Neural crest cell (in vitro differentiated cells): ENCODE data around the gene RPS6KA3. TPM values are rescaled to one million over a fixed set of nuclear protein-coding genes. Genes with fewer than 3 reads are reported as not detected.

Experiments
- DNase-seq: peaks from one replicate; pipeline ENCODE4 v3.0.0; 2021; ENCODE audit warnings: low read depth, mixed read lengths, low spot score
- H3K27ac Mint-ChIP-seq: one replicate; pipeline ENCODE4 v1.8.0; 2021; ENCODE audit warnings: mild to moderate bottlenecking, mixed read lengths; ENCODE audit not compliant: unreplicated experiment
- H3K27me3 Mint-ChIP-seq: 2 replicates; pipeline ENCODE4 v1.8.0; 2021; ENCODE audit warnings: low read depth, mild to moderate bottlenecking, mixed read lengths
- H3K36me3 Mint-ChIP-seq: 2 replicates; pipeline ENCODE4 v1.8.0; 2021; ENCODE audit warnings: low read depth, mild to moderate bottlenecking, mixed read lengths
- H3K4me1 Mint-ChIP-seq: 2 replicates; pipeline ENCODE4 v1.8.0; 2021; ENCODE audit warnings: mixed read lengths
- H3K4me3 Mint-ChIP-seq: one replicate; pipeline ENCODE4 v1.8.0; 2021; ENCODE audit warnings: mild to moderate bottlenecking, mixed read lengths
- H3K9me3 Mint-ChIP-seq: 2 replicates; pipeline ENCODE4 v1.8.0; 2021; ENCODE audit warnings: mixed read lengths
- total RNA-seq: library from RNA; stranded (reverse); gene quantifications from 2 replicates; pipeline ENCODE4 v1.2.1, GENCODE V29; 2021
- TF ChIP-seq, protein P1 (sequence below): fragments of 200-600 bp; sonication (generic); conservative IDR thresholded peaks from 2 replicates; pipeline ENCODE4 v1.5.0; 2021; ENCODE audit warnings: antibody characterized with exemption, mild to moderate bottlenecking

RPS6KA3 gene
- total RNA-seq, 1 donor from 2014 or later = 26.0 TPM

- H3K27ac Mint-ChIP-seq = no peak overlapping the region
- no peak for DNase-seq
- no peaks in the 10 kb centered on the region for H3K27me3 Mint-ChIP-seq
- H3K4me1 Mint-ChIP-seq = no peaks in the 10 kb centered on the region
- peaks cover 3% of the 10 kb centered on the region for H3K36me3 Mint-ChIP-seq
- TF ChIP-seq, protein P1, sequence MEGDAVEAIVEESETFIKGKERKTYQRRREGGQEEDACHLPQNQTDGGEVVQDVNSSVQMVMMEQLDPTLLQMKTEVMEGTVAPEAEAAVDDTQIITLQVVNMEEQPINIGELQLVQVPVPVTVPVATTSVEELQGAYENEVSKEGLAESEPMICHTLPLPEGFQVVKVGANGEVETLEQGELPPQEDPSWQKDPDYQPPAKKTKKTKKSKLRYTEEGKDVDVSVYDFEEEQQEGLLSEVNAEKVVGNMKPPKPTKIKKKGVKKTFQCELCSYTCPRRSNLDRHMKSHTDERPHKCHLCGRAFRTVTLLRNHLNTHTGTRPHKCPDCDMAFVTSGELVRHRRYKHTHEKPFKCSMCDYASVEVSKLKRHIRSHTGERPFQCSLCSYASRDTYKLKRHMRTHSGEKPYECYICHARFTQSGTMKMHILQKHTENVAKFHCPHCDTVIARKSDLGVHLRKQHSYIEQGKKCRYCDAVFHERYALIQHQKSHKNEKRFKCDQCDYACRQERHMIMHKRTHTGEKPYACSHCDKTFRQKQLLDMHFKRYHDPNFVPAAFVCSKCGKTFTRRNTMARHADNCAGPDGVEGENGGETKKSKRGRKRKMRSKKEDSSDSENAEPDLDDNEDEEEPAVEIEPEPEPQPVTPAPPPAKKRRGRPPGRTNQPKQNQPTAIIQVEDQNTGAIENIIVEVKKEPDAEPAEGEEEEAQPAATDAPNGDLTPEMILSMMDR = no peak
- peaks cover 25% of the 10 kb centered on the region for H3K9me3 Mint-ChIP-seq
- H3K4me3 Mint-ChIP-seq = no peak overlapping the region
Observed at GRCh38 chrX:20284992-20285391, 18.3 kb upstream of the RPS6KA3 start.

DNA sequence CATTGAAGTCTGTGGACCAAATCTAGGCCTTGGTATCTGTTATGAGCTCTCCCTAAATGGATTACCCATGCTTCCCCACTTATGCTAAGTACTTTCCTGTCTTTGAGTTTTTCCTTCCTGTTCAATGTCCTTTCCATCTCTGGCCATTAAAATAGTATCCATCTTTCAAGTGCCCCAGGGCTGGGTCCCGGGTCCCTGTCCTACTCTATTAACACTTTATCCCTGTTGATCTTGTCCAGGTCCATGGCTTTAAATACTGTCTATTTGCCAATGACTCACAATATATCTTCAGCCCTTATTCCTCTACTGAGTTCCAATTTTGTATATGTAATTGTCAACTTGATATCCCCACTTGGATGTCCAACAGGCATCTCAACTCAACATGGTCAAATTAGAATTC lies 17.7 kb upstream of the RPS6KA3 start:
- peaks cover 25% of the 10 kb centered on the region for H3K9me3 Mint-ChIP-seq
- no peak overlapping the region for H3K4me3 Mint-ChIP-seq
- DNase-seq = no peak
- TF ChIP-seq, protein P1 = no peak
- peaks cover 3% of the 10 kb centered on the region for H3K36me3 Mint-ChIP-seq
- H3K27me3 Mint-ChIP-seq = no peaks in the 10 kb centered on the region
- no peaks in the 10 kb centered on the region for H3K4me1 Mint-ChIP-seq
- no peak overlapping the region for H3K27ac Mint-ChIP-seq

- Mint-ChIP-seq H3K9me3 (peaks cover 19% of the 10 kb centered on the region), H3K27me3 (no peaks in the 10 kb centered on the region), H3K4me1 (no peaks in the 10 kb centered on the region), H3K36me3 (peaks cover 5% of the 10 kb centered on the region), H3K4me3 (no peak overlapping the region), H3K27ac (no peak overlapping the region)
- no peak for DNase-seq
- TF ChIP-seq, protein P1 = no peak
Observed at GRCh38 chrX:20280938-20281337, 14.2 kb upstream of the RPS6KA3 start.

DNA sequence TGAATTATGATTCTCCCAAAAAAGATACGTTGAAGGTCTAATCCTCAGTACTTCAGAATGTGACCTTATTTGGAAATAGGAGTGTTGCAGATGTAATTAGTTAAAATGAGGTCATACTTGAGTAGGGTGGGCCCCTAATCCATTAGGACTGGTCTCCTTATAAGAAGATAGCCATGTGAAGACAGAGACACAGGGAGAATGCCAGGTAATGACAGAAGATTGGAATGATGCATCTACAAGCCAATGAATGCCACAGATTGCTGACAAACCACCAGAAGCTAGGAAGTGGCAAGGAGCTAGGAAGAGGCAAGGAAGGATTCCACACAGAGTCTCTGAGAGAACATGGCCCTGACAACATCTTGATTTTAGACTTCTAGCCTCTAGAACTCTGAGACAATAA lies 7.4 kb upstream of the RPS6KA3 start:
- peaks cover 9% of the 10 kb centered on the region for H3K27me3 Mint-ChIP-seq
- TF ChIP-seq, protein P1 = no peak
- H3K27ac Mint-ChIP-seq = no peak overlapping the region
- H3K36me3 Mint-ChIP-seq = peaks cover 4% of the 10 kb centered on the region
- H3K9me3 Mint-ChIP-seq = peaks cover 7% of the 10 kb centered on the region
- H3K4me1 Mint-ChIP-seq = peaks cover 4% of the 10 kb centered on the region
- DNase-seq = no peak
- no peak overlapping the region for H3K4me3 Mint-ChIP-seq

DNA sequence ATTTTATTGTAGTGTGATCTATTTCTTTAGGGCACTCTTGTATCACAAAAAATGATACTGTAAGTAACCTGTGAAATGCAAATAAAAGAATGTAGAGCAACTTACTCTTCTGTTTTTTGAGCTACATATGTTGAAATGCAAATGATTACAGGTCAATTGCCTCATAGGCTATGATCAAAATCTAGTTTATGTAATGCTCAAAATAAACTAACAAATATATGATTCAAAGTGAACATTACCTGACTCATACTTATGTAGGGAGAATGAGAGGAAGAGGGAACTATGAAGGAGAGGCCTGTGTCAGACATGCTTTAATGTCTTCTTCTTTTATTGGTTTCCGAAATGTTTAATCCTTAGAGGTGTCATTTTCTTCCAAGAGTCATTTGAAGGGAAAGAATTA lies 5.0 kb upstream of the RPS6KA3 start:
- Mint-ChIP-seq H3K27me3 (peaks cover 23% of the 10 kb centered on the region), H3K4me3 (peak overlapping the region; percentile 38), H3K9me3 (no peaks in the 10 kb centered on the region), H3K36me3 (peaks cover 2% of the 10 kb centered on the region), H3K27ac (no peak overlapping the region), H3K4me1 (peaks cover 4% of the 10 kb centered on the region)
- TF ChIP-seq, protein P1 = no peak
- no peak for DNase-seq

DNA sequence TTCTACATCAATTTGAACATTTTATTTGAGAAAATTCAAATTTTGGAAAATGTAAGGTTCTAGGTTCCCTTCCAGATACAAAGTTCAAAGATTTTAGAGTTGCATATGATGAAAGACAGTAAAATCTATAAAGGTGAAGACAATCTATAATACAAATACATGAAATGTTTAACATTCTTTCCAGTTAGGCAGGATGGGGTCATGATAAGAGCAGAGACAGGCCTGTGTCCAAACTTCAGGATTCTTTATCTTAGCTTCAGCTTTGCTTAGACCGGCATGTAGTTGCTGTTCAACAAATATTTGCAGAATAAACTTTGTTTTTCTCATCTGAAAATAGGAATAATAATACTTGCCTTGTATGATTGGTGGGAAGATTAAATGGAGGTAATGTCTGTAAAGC lies 4.5 kb upstream of the RPS6KA3 start:
- no peak for DNase-seq
- peaks cover 23% of the 10 kb centered on the region for H3K27me3 Mint-ChIP-seq
- H3K4me1 Mint-ChIP-seq = peaks cover 4% of the 10 kb centered on the region
- TF ChIP-seq, protein P1 = no peak
- H3K9me3 Mint-ChIP-seq = no peaks in the 10 kb centered on the region
- peak overlapping the region; percentile 38 for H3K4me3 Mint-ChIP-seq
- H3K27ac Mint-ChIP-seq = no peak overlapping the region
- H3K36me3 Mint-ChIP-seq = peaks cover 2% of the 10 kb centered on the region
